ENCODE data around the gene ETV3. TPM values are rescaled to one million over a fixed set of nuclear protein-coding genes. Genes with fewer than 3 reads are reported as not detected.
"Not testable (repeated sequence)": the region's sequence is repeated elsewhere in the genome, so short reads cannot be mapped to it uniquely, and the experiment has no call there.

ETV3 gene
- total RNA-seq, 1 donor from 2014 or later: 31.8 TPM

DNA sequence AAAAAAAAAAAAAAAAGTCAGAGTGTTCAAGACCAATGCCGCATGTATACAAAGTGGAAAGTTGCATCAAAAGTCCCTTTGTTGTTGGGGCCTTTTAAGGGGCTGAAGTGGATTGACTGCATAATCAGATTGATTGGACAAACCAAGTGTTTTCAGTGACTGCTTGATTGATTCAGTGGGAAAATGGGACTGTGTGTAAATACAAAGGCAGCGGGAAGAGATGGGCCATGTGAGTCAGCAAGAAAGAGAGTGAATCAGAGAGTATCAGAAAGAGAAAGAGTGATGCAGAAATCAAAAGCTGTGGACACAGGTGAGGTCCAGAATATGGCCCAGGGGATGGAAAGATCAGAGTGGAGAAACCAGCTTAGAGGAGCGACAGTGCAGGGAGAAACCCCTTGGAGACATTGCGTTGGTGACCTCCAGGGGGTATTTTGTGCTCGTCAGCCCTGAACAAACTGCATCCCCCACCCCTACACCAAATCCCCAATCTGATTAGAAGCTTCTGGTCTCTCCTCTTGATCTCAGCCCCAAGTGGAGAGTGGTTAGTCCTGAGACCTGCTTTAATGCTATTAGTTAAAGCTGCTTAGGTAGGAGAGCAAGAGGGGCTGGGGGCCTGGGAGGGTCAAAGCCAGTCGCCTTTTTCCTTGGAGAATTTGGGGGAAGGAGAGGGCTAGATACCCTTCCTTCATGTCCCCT, 33.4 kb downstream of the ETV3 start:
- Mint-ChIP-seq H3K27ac (peak overlapping the region; percentile 59), H3K36me3 (ENCODE audit: insufficient read depth) (no peaks in the 10 kb centered on the region)
- DNase-seq (ENCODE audit: low spot score, unreplicated experiment): no peak

DNA sequence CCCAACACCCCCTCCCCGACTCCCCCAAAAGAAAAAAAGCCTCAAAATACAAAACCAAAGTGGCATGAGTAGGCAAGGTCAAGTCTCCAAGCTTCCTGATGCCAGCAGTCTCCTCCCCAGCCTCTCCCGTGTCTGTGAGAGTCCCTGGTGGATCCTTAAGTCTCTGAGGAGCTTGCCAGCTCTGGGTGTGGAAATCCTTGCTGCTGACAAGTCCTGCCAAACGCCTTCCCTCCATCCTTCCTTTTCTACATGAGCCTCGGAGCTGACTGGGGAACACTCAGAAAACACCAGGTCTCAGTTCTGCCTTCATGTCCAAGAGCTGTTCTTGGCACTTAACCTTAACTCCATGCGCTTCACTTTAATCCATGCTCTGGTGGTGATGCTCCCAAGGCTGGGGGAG, 34.9 kb downstream of the ETV3 start:
- H3K27me3 Mint-ChIP-seq: peaks cover 35% of the 10 kb centered on the region
- peaks cover 40% of the 10 kb centered on the region for H3K4me1 Mint-ChIP-seq (ENCODE audit: low read depth)
- no peaks in the 10 kb centered on the region for H3K9me3 Mint-ChIP-seq (ENCODE audit: low read depth)
- TF ChIP-seq, protein P1, sequence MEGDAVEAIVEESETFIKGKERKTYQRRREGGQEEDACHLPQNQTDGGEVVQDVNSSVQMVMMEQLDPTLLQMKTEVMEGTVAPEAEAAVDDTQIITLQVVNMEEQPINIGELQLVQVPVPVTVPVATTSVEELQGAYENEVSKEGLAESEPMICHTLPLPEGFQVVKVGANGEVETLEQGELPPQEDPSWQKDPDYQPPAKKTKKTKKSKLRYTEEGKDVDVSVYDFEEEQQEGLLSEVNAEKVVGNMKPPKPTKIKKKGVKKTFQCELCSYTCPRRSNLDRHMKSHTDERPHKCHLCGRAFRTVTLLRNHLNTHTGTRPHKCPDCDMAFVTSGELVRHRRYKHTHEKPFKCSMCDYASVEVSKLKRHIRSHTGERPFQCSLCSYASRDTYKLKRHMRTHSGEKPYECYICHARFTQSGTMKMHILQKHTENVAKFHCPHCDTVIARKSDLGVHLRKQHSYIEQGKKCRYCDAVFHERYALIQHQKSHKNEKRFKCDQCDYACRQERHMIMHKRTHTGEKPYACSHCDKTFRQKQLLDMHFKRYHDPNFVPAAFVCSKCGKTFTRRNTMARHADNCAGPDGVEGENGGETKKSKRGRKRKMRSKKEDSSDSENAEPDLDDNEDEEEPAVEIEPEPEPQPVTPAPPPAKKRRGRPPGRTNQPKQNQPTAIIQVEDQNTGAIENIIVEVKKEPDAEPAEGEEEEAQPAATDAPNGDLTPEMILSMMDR (IDR thresholded peaks at IDR 0.05; ENCODE audit: unreplicated experiment): no peak
- no peak overlapping the region for H3K4me3 Mint-ChIP-seq (ENCODE audit: low read depth)
- H3K27ac Mint-ChIP-seq: no peak overlapping the region
- no peaks in the 10 kb centered on the region for H3K36me3 Mint-ChIP-seq (ENCODE audit: insufficient read depth)
- no peak for DNase-seq (ENCODE audit: low spot score, unreplicated experiment)

More for the DNA sequence above, 33.4 kb downstream of the ETV3 start:
- Mint-ChIP-seq H3K9me3 (ENCODE audit: low read depth) (no peaks in the 10 kb centered on the region), H3K27me3 (peaks cover 44% of the 10 kb centered on the region), H3K4me3 (ENCODE audit: low read depth) (no peak overlapping the region), H3K4me1 (ENCODE audit: low read depth) (peaks cover 48% of the 10 kb centered on the region)
- TF ChIP-seq, protein P1 (IDR thresholded peaks at IDR 0.05; ENCODE audit: unreplicated experiment): peak; percentile 20

DNA sequence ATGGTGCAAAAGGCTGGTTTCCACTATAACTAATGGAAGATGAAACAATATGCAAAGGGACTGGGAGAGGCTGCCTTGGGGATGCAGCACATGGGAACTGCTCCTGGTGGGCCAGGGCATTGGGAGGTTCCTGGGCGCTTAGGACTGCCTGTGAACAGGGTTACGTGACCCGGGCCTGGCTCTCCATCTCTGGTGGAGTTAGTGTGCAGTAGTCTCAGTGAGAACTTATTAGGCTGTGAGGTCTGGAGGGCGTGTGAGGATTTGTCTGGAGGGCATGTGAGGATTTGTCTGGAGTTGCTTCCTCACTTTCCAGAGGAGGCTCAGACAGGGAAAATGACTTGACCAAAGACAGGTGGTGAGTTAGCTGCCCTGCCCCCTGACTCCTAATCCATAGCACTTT, 37.0 kb downstream of the ETV3 start:
- DNase-seq (ENCODE audit: low spot score, unreplicated experiment): no peak
- Mint-ChIP-seq H3K9me3 (ENCODE audit: low read depth) (no peaks in the 10 kb centered on the region), H3K4me1 (ENCODE audit: low read depth) (peaks cover 27% of the 10 kb centered on the region), H3K36me3 (ENCODE audit: insufficient read depth) (no peaks in the 10 kb centered on the region), H3K27me3 (peaks cover 19% of the 10 kb centered on the region), H3K4me3 (ENCODE audit: low read depth) (no peak overlapping the region), H3K27ac (peak overlapping the region; percentile 14)
- TF ChIP-seq, protein P1 (IDR thresholded peaks at IDR 0.05; ENCODE audit: unreplicated experiment): no peak

DNA sequence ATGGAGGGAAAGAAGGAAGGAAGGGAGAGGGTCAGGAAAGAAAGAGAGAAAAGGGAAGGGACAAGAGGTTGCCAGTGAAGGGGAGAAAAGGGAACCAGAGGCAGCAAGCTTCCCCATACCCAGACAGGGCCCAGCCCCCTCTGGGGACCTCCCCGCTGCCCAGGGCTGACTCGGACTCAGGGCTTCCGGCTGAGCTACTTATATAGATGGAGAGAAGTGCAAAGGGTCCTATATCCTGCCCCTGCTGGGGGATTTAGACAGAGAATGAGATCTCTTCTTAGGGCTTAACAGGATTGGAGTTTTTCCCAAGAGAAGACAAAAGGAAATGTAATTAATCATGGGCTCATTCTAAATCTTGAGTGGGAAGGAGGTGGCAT, 38.6 kb downstream of the ETV3 start, which contains the start of gene ETV3L:
TSS of gene ETV3L (minus strand) at position 176 of the 377 bp plus-strand sequence. CDS start 285 bp downstream, outside the sequence.
- TF ChIP-seq, protein P1 (IDR thresholded peaks at IDR 0.05; ENCODE audit: unreplicated experiment): no peak
- H3K4me3 Mint-ChIP-seq (ENCODE audit: low read depth): no peak within 1 kb of the TSS
- peaks cover 15% of the 10 kb centered on the region for H3K27me3 Mint-ChIP-seq
- no peaks in the 10 kb centered on the region for H3K9me3 Mint-ChIP-seq (ENCODE audit: low read depth)
- peaks cover 14% of the 10 kb centered on the region for H3K4me1 Mint-ChIP-seq (ENCODE audit: low read depth)
- H3K36me3 Mint-ChIP-seq (ENCODE audit: insufficient read depth): no peaks in the 10 kb centered on the region
- no peak within 1 kb of the TSS for H3K27ac Mint-ChIP-seq
- DNase-seq (ENCODE audit: low spot score, unreplicated experiment): no peak

DNA sequence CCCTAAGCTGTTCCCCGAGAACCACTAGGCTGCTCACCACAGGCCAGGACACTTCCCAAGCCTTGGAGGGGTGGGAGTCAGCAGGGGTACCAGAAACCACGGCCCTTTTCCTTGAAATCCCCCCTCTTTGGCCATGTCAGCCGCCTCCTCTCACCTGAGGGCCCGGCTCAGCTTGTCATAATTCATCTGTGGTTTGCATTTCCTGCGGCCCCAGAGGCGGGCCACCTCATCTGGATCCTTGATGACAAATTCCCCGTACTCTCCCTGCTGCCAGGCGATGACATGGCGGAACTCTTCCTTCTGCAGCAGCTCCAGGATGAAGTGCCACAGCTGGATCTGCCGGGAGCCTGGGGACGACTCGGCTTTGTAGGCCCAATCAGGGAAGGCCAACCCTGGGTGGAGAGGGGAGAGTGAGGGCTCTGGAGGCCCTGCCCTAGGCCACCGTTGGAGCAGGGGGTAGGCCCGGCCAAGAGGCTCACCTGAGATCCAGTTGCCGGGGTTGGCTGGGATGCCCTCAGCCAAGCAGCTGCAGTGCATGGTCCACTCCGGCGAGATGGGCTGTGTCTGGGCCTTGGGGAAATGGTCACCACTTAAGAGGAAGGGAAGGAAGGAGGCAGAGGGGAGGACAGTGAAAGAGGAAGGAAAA, 39.1 kb downstream of the ETV3 start:
- not testable (repeated sequence) for H3K9me3 Mint-ChIP-seq (ENCODE audit: low read depth); DNase-seq (ENCODE audit: low spot score, unreplicated experiment); H3K4me3 Mint-ChIP-seq (ENCODE audit: low read depth); H3K36me3 Mint-ChIP-seq (ENCODE audit: insufficient read depth); H3K4me1 Mint-ChIP-seq (ENCODE audit: low read depth); H3K27ac Mint-ChIP-seq
- H3K27me3 Mint-ChIP-seq: peaks cover 17% of the 10 kb centered on the region
